ENCODE measurements around the gene ITGB1.

Gene ITGB1

GRCh38 chr10:32943395-32943794, 14.6 kb downstream of the ITGB1 start:
- no peak for TF ChIP-seq CTCF (IDR thresholded peaks at IDR 0.05; ENCODE audit: low read depth, low read length, missing control alignments)
- H3K4me3 ChIP-seq (replicated peaks; ENCODE audit: low read depth, low read length), result no peak overlapping the region
- DNase-seq (ENCODE audit: extremely low read depth, low read depth), result no peak

GRCh38 chr10:32942081-32942480, 15.9 kb downstream of the ITGB1 start:
- H3K4me3 ChIP-seq (replicated peaks; ENCODE audit: low read depth, low read length), result no peak overlapping the region
- no peak for TF ChIP-seq CTCF (IDR thresholded peaks at IDR 0.05; ENCODE audit: low read depth, low read length, missing control alignments)

GRCh38 chr10:32941357-32941756, 16.7 kb downstream of the ITGB1 start:
- no peak overlapping the region for H3K4me3 ChIP-seq (replicated peaks; ENCODE audit: low read depth, low read length)
- DNase-seq (ENCODE audit: extremely low read depth, low read depth), result no peak
- no peak for TF ChIP-seq CTCF (IDR thresholded peaks at IDR 0.05; ENCODE audit: low read depth, low read length, missing control alignments)

More at GRCh38 chr10:32942081-32942480, 15.9 kb downstream of the ITGB1 start:
- no peak for DNase-seq (ENCODE audit: extremely low read depth, low read depth)

DNA sequence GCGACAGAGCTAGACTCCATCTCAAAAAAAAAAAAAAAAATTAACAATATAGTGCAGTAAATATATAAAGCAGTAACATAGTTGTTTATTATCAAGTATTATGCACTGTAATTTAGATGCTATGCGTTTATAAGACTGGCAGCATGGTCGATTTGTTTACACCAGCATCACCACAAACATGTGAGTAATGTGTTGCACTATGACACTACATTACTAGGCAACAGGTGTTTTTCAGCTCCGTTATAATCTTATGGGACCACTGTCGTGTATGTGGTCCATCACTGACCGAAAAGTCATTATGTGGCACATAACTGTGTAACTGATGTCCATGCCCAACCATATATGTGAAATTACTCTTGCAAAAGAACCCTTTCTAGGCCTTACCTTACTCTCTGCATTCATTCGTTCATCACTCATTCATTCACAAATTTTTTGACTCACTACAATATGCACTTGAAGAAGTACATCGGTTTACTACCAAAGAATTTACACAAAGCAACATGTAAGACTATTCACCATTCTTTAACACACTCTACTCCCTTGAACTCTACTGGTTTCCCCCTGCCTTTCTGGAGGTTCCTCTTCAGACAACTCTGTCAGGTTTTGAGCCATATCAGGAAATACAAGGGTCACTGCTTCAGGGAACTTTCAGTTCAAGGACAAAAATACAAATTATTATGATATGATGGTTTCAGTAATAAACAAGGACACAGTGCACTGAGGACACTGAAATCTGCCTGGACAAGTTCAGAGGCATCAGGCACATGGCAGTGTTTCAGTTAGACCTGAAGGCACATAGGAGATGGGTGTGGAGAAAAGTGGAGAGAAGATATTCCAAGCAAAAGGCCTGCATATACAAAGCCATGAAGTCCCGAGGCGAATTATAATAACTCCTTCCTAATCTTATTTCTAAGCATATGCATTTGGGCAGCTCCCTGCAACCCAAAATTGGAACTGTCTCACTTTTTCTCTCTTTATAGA, 17.4 kb downstream of the ITGB1 start:
- no peak for DNase-seq (ENCODE audit: extremely low read depth, low read depth)
- no peak overlapping the region for H3K4me3 ChIP-seq (replicated peaks; ENCODE audit: low read depth, low read length)

GRCh38 chr10:32939296-32940111, 18.5 kb downstream of the ITGB1 start:
- no peak for DNase-seq (ENCODE audit: extremely low read depth, low read depth)
- no peak overlapping the region for H3K4me3 ChIP-seq (replicated peaks; ENCODE audit: low read depth, low read length)
- no peak for TF ChIP-seq CTCF (IDR thresholded peaks at IDR 0.05; ENCODE audit: low read depth, low read length, missing control alignments)

More for the DNA sequence above, 17.4 kb downstream of the ITGB1 start:
- no peak for TF ChIP-seq CTCF (IDR thresholded peaks at IDR 0.05; ENCODE audit: low read depth, low read length, missing control alignments)

DNA sequence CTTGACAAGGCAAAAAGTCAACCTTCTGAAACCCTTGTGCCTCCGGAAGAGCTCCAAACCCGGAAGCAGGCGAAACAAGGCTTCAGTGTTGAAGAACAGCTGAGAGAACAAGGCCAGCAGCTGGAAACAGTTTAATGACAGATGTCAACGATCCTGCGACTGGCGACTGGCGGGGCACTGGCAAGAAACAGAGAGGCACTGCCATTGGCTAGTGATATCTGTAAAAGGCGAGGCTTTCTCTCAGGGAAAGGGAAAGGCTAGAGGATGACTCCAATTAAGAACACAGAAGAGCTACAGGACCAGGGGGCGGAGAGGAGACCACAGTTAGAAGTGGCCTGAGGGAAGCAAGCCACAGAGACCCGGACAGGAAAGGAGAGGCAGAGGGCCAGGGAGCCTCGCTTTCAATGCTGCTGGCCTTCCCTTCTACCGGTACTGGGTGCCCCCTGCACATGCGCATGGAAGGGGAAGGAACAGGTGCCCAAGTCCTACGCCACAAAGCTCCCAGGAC, 19.4 kb downstream of the ITGB1 start:
- no peak for DNase-seq (ENCODE audit: extremely low read depth, low read depth)
- no peak for TF ChIP-seq CTCF (IDR thresholded peaks at IDR 0.05; ENCODE audit: low read depth, low read length, missing control alignments)
- no peak overlapping the region for H3K4me3 ChIP-seq (replicated peaks; ENCODE audit: low read depth, low read length)

Data from HFF-Myc (cell line).